ENCODE results near the gene TRIM34.

- TF ChIP-seq, protein P1, sequence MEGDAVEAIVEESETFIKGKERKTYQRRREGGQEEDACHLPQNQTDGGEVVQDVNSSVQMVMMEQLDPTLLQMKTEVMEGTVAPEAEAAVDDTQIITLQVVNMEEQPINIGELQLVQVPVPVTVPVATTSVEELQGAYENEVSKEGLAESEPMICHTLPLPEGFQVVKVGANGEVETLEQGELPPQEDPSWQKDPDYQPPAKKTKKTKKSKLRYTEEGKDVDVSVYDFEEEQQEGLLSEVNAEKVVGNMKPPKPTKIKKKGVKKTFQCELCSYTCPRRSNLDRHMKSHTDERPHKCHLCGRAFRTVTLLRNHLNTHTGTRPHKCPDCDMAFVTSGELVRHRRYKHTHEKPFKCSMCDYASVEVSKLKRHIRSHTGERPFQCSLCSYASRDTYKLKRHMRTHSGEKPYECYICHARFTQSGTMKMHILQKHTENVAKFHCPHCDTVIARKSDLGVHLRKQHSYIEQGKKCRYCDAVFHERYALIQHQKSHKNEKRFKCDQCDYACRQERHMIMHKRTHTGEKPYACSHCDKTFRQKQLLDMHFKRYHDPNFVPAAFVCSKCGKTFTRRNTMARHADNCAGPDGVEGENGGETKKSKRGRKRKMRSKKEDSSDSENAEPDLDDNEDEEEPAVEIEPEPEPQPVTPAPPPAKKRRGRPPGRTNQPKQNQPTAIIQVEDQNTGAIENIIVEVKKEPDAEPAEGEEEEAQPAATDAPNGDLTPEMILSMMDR (IDR thresholded peaks at IDR 0.05) = no peak
- TF ChIP-seq POLR2A (IDR thresholded peaks at IDR 0.05) = no peak
These were observed 3.9 kb upstream of the TRIM34 start for GRCh38 chr11:5620651-5621521.

Data from testis (tissue), 2 donors.